Stimulated activated CD4-positive, alpha-beta T cell treated with anti-CD3 and anti-CD28 coated beads, Interleukin-4, amount 100 ng/mL, for 24 hours (primary cell): ENCODE data around the gene IGLL5.

Source experiments
- DNase-seq: peaks from one replicate; pipeline ENCODE4 v3.0.0-alpha.2; 2020

Gene IGLL5

GRCh38 chr22:22887621-22888503, at the start of gene IGLL5:
TSS of gene IGLL5 (plus strand) at chr22:22887816. CDS start at chr22:22888054, 238 bp downstream.
- DNase-seq = no peak

DNA sequence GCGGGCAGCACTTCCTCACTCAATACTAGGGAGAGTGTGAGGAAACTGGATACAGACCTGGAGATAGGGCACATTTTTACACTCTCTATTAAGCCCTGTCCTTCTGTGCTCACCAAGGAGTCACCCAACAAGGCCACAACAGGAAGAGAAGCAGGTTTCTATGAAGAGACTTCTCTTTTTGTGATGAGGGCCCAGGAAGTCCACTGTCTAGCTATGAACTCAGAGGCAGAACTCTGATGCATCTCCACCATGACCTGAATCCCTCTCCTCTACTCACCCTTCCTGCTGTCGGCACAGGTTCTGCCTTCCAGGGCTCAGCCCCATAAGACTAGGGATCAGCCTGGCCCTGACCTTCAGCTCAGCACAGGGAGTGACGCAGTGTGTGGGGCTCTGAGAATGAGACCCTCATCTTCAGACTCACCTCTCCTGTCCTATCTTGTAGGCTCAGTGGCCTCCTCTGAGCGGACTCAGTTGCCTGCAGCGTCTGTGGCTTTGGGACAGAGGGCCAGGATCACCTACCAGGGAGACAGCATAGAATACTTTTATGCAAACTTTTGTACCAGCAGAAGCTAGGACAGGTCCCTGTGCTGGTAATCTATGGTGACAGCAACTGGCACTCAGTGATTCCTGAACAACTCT, 49.3 kb upstream of the IGLL5 start:
- DNase-seq = no peak

GRCh38 chr22:22839570-22840314, 47.9 kb upstream of the IGLL5 start:
- DNase-seq = no peak

DNA sequence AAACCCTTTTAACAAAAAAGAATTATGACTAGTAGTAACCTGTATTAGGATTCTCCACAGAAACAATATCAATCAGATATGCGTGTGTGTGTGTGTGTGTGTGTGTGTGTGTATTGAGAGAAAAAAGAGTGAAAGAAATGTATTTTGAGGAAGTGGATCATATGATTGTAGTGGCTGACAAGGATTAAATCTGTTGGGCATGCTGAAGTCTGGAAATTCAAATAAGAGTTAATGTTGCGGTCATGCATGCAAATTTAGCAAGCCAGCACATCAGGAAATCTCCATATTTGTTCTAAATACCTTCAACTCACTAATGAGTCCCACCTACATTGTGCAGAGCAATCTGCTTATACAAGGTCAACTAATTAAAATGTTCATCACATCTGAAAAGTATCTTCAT, 46.8 kb upstream of the IGLL5 start:
- no peak for DNase-seq

DNA sequence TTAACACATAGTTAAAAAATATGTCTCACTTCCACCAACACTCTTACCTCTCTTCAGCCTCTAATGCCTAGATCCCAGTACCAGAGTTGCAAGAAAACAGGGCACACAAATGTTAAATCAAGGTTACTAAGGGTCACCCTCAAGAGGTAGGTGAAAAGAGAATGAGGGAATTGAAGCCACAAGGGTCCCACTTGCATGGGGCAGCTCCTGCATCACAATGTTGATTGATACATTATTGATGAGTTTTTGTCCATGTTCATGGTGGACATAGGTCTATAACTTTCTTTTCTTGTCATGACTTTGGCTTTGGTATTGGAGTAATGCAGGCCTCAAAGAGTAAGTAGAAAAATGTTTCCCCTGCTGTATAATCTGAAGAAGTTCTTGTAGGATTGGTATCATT, 46.0 kb upstream of the IGLL5 start:
- no peak for DNase-seq

GRCh38 chr22:22842085-22842484, 45.5 kb upstream of the IGLL5 start:
- DNase-seq = no peak

DNA sequence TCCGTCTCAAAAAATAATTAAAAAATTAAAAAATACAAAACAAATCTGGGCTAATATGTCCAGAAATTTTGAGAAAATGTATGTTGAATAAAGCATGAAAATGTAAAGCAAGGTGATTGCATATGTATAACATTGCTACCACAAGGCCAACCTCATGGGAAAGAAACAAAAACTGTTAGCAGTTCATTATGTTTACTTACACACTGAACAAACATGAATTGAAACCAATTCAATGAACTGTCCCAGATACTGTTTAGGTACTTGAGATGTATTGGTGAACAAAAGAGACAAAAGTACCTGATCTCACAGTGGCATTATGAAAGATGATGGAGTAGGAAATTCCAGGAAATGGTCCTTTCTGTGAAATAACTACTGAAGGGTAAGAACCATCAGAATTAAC, 43.8 kb upstream of the IGLL5 start:
- DNase-seq = no peak

DNA sequence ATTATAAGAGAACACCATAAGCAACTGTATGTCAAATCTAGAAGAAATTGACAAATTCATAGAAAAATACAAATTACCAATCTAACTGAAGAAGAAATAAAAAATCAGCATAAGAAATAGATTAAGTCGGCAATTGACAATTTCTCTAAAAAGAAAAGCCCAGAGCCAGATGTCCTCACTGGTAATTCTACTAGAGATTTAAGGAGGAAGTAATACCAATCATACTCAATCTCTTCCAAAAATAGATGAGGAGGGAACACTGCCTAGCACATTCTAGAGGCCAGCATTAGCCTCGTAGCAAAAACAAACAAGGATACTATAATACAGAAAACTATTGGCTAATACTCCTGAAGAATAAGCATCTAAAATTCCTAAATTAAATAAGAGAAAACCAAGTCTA, 40.4 kb upstream of the IGLL5 start:
- DNase-seq = no peak

GRCh38 chr22:22848364-22848866, 39.2 kb upstream of the IGLL5 start:
- peak; percentile 75 for DNase-seq

DNA sequence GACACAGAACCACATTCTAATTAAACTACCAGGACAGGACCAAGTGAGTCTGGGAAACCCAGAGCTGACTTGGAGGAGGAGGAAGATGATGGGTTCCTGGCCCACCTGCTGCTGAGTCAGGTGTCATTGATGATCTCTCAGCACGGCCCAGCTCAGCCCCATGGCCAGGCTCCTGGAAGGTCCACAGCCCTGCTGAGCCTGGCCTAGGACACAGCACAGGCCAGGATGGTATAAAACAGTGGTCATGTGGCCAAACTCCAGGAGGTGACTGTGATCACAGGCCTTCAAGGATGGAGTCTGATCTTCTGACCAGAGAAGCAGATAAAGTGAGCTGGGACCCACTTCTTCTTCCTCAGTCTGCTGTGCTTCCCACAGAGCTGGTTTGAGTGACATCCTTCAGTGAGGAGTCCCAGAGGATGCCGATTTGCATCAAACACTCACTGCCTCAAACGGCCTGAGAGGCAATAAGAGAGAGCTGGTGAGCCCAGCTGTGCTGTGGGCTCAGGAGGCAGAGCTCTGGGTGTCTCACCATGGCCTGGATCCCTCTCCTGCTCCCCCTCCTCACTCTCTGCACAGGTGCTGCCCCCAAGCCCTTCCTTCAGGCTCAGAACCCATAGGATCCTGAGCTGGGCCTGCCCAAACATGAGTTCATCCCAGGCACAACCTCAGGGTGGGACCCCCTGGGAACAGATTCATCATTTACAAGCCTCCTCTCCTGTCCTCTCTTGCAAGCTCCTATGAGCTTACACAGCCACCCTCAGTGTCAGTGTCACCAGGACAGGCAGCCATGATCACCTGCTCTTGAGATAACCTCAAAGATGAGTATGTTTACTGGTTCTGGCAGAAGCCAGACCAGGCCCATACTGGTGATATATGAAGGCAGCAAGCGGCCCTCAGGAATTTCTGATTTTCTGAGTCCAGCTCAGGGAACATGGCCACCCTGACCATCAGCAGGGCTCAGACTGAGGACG, 37.7 kb upstream of the IGLL5 start:
- no peak for DNase-seq

GRCh38 chr22:22851969-22852368, 35.6 kb upstream of the IGLL5 start:
- no peak for DNase-seq

DNA sequence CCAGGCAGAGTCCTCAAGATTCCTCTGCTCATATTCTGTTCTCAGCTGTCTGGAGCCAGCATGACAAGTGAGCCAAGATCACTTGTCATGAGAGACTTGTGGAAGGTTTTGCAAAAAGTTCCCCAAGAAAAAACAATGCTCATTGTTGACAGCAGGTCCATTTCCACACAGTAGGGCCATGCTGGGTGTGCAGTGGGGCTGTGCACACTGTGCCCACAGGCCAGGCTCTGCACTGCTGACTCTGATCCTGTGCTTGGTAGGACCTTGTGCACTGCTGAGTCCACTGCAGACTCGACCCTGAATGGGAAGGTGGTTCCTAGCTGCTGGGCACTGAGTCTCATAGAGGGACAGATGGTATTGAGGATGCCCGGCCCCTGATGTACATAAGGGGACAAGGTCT, 33.9 kb upstream of the IGLL5 start:
- no peak for DNase-seq

DNA sequence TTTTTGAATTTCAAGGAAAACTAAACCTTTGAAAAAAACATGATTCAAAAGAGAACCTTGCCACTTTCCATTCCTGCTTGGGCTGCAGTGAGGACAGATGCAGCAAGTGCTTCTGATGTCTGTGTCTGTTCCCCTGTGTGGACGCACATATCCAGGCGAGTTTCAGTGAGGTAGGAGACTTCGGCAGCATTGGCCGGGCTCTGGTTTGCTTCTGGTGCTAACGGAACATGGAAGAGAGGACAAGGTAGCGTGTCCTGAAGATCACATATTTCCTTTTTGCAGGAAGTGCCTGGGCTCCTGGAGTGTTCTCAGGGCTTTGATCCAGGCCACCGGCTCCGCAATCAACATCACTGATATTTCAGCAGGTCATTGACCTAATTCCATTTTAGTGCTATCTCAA, 33.1 kb upstream of the IGLL5 start:
- DNase-seq = no peak

- DNase-seq = no peak
Measured at GRCh38 chr22:22855085-22855484, 32.5 kb upstream of the IGLL5 start.

DNA sequence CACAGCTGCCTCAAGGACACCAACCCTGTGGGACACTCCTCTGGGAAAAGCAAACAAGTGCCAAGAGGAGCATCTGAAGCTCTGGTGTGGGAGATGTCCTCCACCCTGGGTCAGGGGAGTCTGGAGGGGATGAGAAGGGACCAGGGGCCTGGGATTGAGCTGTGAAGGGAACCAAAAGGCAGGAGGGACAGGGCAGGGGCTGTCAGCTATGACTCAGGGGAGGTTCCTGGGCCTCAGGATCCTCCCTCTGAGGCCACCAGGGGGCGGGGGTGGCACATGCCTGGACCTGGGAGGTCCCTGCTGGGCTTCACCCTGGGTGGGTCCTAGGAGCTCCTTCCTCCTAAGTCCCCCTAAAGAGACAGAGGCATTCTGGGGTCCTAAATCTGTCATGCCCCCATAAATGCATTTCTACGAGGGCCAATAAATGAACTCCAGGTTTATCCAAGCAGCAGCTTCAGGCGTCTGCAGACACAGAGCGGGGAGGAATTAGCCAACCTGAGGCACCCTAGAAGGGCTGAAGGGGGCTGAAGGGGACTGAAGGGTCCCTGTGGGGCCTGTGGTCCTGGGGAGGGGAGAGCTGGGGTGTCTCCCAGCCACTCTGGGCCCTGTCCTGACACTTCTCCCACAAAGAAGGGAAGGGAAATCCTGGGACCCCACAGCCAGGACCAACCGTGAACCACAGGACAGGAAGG, 31.9 kb upstream of the IGLL5 start:
- no peak for DNase-seq

- DNase-seq = no peak
Measured at GRCh38 chr22:22856364-22856763, 31.3 kb upstream of the IGLL5 start.

- DNase-seq = no peak
Measured at GRCh38 chr22:22856885-22857606, 30.6 kb upstream of the IGLL5 start.

GRCh38 chr22:22857607-22858558, 29.7 kb upstream of the IGLL5 start:
- no peak for DNase-seq

DNA sequence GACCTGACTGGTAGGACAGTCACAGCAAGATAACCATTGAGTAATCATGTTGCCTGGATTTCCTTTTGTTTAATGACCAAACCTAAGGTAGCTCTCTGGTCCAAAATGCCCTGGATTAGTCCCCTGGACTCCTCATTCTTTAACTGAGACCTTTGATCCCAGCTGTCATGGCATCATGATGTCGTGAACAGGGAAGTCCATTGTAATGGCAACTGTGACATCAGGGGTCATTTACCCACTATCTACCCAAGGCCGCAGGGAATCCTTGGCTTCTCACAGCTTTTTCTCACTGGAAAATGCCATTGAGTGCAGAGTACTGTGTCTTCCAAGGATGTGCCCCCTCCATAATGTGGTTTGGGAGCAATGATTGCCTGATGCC, 29.1 kb upstream of the IGLL5 start:
- no peak for DNase-seq

- no peak for DNase-seq
Measured at GRCh38 chr22:22863001-22863400, 24.6 kb upstream of the IGLL5 start.
